Left colon (tissue), 2 donors: ENCODE measurements around the gene LCN12. TPM values are rescaled to one million over a fixed set of nuclear protein-coding genes. Genes with fewer than 3 reads are reported as not detected.
A peak's percentile ranks its signal among the peaks of the same experiment; 100 is the strongest.

Source experiments
- ATAC-seq: fragments of 200-7000 bp; cut with Tn5 transposase; one replicate; pipeline ENCODE4 v1.9.1; 2020; ENCODE audit warnings: mild to moderate bottlenecking, moderate library complexity
- DNase-seq, 2 donors: peaks; one replicate each; pipeline ENCODE4 v3.0.0-alpha.2; 2020
- intact Hi-C, 2 donors: fragments of 100-400 bp; cut with DNase I in 1 of 2; cut with micrococcal nuclease in 1 of 2; formaldehyde crosslinking; loops; one replicate each; pipeline versions ENCODE4 v1.11.2 to v1.14.0; 2022; cut with DNase I, micrococcal nuclease
- total RNA-seq, 2 donors: library from RNA; stranded (reverse); fragmentation: NEBNext Ultra II Directional; extraction: Animal tissue kit (Norgen Biotek cat#: 25700); gene quantifications; one replicate each; pipeline ENCODE4 v1.2.1, GENCODE V29; 2021
- donor health status: DM: no; HTN: no; CAD: no.
- donor health status: DM: yes; HTN: yes; CAD: no.

Gene LCN12
- total RNA-seq, 2 donors from 2014 or later: 8.5 to 10.2 TPM

DNA sequence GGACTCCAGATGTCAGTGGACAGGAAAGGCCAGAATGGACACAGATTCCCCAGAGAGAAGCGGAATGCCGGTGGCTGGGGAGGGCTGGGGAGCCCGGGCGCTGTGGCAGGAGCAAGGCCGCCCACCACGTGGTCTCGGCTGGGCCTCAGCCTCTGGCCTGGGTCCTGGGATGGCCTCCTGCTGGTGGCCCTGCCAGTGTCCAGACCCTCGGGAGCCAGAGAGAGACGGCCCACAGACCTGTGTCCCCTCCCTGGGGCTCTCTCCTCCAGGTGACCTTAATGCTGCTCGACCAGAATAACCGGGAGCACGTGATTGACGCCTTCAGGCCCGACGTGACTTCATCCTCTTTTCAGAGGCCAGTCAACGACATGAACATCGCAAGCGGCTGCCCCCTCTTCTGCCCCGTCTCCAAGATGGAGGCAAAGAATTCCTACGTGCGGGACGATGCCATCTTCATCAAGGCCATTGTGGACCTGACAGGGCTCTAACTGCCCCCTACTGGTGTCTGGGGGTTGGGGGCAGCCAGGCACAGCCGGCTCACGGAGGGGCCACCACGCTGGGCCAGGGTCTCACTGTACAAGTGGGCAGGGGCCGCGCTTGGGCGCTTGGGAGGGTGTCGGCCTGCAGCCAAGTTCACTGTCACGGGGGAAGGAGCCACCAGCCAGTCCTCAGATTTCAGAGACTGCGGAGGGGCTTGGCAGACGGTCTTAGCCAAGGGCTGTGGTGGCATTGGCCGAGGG, 26.5 kb upstream of the LCN12 start:
- no peak for ATAC-seq
- DNase-seq: no peak
- intact Hi-C loops: no loop called here

GRCh38 chr9:136926154-136926704, 25.8 kb upstream of the LCN12 start:
- DNase-seq (no peak), ATAC-seq (peak; percentile 30)
- intact Hi-C loops: no loop called here

DNA sequence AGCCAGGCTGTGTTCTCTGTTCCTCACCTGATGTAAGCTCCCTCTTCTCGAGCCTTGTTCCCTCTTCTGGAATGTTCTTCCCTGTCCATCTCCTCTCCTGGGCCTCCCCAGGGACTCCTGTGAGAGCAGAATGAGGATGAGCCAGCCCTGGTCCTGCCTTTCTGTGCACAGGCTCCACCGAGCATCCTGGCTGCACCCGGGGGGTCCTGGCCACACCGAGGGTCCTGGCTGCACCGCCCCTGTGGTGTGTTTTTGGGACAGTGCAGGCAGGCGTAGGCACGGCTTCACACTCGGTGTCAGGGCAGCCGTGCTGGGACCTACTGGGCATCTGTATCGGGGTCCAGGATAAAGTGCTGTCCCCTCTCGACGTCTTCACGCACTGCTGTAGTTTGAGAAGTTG, 25.3 kb upstream of the LCN12 start:
- intact Hi-C loops: no loop called here
- no peak for DNase-seq
- no peak for ATAC-seq

DNA sequence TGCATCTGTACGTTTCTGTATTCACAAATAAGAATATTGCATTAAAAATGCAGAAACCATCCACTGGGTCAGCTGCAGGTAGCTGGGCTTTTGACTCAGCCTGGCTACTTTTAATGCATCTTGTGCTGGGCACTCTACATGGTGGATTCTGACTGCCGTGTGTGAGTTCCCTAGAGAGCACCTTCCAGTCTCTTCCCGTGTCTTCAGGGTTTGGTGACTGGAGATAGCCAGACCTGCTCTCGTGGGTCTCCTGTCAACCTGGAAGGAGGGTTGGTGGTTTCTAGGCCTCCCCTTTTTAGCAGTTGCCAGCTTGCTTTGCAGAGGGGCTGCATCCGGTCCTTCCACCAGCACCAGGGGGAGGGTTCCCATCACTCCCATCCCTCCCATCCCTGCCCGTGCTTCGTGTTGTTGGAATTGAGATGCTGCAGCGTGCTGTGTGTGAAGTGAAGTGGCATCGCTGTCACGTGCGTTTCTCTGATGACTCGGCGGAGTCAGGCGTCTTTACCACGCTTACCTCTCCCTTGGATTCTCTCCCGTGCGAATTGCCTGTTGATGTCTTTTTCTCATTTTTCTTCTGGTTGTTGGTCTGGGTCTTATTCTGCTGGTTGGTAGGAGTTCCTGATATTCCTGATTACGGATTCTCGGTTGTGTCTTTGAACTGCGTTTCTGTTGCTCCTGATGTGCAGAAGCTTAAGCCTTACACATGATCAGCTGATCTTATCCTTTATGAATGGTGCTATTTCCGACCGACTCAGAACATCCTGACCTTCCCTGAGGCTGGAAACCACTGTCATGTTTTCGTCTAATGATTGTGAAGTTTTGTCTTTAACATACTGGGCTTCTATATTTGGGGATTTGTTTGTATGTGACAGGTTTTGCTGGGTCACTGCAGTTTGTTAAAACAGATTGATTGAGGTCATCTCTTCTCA, 24.5 kb upstream of the LCN12 start:
- intact Hi-C loops: no loop called here
- ATAC-seq (no peak), DNase-seq (no peak)

DNA sequence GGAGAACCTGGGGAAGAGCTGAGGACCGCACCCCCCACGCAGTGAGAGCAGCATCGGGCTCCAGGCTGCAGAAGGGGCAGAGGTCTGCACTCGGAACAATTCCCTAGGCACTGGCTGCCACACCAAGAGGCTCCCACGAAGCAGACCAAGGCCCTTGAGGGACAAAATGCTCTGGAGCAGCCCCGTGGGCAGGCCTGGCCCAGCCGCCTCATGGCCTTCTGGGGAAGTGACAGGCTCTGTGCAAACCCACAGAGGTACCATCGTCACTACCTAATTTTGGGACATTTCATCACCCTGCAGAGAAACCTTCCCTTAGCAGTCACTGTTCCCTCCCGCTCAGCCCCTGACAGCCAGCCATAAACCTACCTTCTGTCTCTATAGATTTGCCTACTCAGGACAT, 23.5 kb upstream of the LCN12 start:
- intact Hi-C loops: no loop called here
- no peak for DNase-seq
- ATAC-seq: no peak

GRCh38 chr9:136930014-136930413, 22.1 kb upstream of the LCN12 start:
- intact Hi-C loops: no loop called here
- no peak for DNase-seq
- ATAC-seq: no peak

GRCh38 chr9:136931611-136932130, 20.4 kb upstream of the LCN12 start:
- DNase-seq: no peak
- intact Hi-C loops: no loop called here
- peak; percentile 87 for ATAC-seq

DNA sequence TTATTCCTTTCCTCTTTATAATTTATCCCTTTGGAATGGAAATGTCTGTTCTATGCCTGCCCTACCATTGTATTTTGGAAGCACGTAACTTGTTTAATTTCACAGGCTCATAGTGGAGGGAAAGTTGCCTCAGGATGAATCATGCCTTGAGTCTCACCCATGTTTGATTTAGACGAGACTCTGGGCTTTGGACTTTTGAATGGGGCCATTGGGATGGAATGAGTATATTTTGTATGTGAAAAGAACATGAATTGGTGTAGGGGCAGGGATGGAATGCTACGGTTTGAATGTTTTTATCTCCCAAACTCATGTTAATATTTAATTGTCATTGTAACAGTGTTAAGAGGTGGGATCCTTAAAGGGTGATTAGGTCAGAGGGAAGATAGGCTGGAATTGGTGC, 17.8 kb upstream of the LCN12 start:
- no peak for DNase-seq
- ATAC-seq: no peak
- intact Hi-C loops: no loop called here

- DNase-seq (no peak), ATAC-seq (no peak)
- intact Hi-C loops: no loop called here
Measured at GRCh38 chr9:136935651-136936050, 16.4 kb upstream of the LCN12 start.

- intact Hi-C loops: no loop called here
- DNase-seq (no peak), ATAC-seq (no peak)
Measured at GRCh38 chr9:136936645-136937170, 15.4 kb upstream of the LCN12 start.

GRCh38 chr9:136937186-136938001, 14.7 kb upstream of the LCN12 start:
- intact Hi-C loops: no loop called here

GRCh38 chr9:136939431-136939995, 12.6 kb upstream of the LCN12 start:
- DNase-seq (no peak), ATAC-seq (no peak)
- intact Hi-C loops: no loop called here

More at GRCh38 chr9:136937186-136938001, 14.7 kb upstream of the LCN12 start:
- DNase-seq: no peak
- ATAC-seq: no peak

GRCh38 chr9:136939996-136940525, 12.0 kb upstream of the LCN12 start:
- intact Hi-C loops: loop anchor here in 1 of 2 donors (10.0 kb wide), 1 partner anchor 85 kb away; the partner anchor contains the start of gene ABCA2
- no peak for ATAC-seq
- DNase-seq: peak in 1 of 2 donors; percentile 19

DNA sequence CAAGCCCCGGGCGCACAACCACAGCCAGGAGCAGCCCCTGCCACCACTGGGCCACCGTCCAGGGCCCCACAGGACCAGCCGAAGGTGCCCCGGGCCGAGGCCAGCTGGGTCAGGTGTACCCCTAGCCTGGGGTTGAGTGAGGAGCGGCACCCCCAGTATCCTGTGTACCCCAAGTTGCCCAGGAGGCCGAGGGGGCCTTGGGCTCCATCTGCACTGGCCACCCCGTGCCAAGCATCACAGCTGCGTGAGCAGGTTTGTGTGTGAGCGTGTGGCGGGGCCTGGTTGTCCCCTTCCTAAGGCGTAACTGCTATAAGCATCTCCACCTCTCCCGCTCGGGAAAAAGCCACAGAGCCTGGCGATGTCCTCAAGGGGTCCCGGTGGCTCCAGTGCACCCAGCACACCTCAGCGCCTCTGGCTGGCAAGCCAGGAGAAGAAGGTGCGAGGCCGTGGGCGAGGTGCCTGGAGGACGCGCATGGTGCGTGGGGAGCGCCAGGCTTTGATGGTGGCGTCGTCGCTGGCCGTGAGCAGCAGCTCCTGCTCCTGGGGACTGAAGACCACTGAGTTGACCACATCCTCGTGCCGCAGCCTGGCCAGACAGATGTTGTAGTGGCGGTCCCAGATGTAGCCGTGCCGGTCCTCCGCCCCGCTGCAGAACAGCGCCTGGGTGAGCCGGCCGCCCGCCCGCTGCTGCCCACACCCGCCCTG, 11.4 kb upstream of the LCN12 start:
- DNase-seq (peak in 1 of 2 donors; percentile 22), ATAC-seq (no peak)
- intact Hi-C loops: loop anchor here in 1 of 2 donors (10.0 kb wide), 1 partner anchor 84 kb away; the partner anchor contains the start of gene ABCA2

GRCh38 chr9:136941231-136942111, 10.6 kb upstream of the LCN12 start:
- DNase-seq (peak in 1 of 2 donors; percentile 22), ATAC-seq (no peak)
- intact Hi-C loops: loop anchor here in 1 of 2 donors (10.0 kb wide), 1 partner anchor 83 kb away; the partner anchor contains the start of gene ABCA2
